IMR-90 (cell line): ENCODE results near the gene SLC2A3.
"Not testable (repeated sequence)": the region's sequence is repeated elsewhere in the genome, so short reads cannot be mapped to it uniquely, and the experiment has no call there.

ENCODE experiments used
- BHLHE40 ChIP-seq: fragments of 150-350 bp; IDR thresholded peaks from 2 replicates; pipeline ENCODE4 v1.6.1; 2016; ENCODE audit warnings: mild to moderate bottlenecking, low read depth, low read length
- CEBPB ChIP-seq: IDR thresholded peaks from 2 replicates; pipeline ENCODE4 v1.6.1; 2012; ENCODE audit warnings: low read depth, low read length, improper control_type of control experiment
- FOS ChIP-seq: fragments of 150-350 bp; IDR thresholded peaks from 2 replicates; pipeline ENCODE4 v1.6.1; 2016; ENCODE audit warnings: low read depth, low read length
- MAFK ChIP-seq: IDR thresholded peaks from 2 replicates; pipeline ENCODE4 v1.6.1; 2012; ENCODE audit warnings: low read depth, low read length, improper control_type of control experiment
- MAZ ChIP-seq: IDR thresholded peaks from 2 replicates; pipeline ENCODE4 v1.6.1; 2012; ENCODE audit warnings: low read depth, mild to moderate bottlenecking, low read length, improper control_type of control experiment, moderate library complexity, borderline replicate concordance
- MXI1 ChIP-seq: IDR thresholded peaks from 2 replicates; pipeline ENCODE4 v1.6.1; 2012; ENCODE audit warnings: low read depth, mild to moderate bottlenecking, low read length, moderate library complexity, borderline replicate concordance
- POLR2A ChIP-seq: IDR thresholded peaks from 2 replicates; pipeline ENCODE4 v1.6.1; 2012; ENCODE audit warnings: mild to moderate bottlenecking, low read depth, low read length
- RAD21 ChIP-seq: IDR thresholded peaks from 2 replicates; pipeline ENCODE4 v1.6.1; 2012; ENCODE audit warnings: low read length, improper control_type of control experiment
- RFX5 ChIP-seq: IDR thresholded peaks from 2 replicates; pipeline ENCODE4 v1.8.0; 2012; ENCODE audit warnings: low read depth, mild to moderate bottlenecking, low read length, moderate library complexity
- SMC3 ChIP-seq: fragments of 150-350 bp; IDR thresholded peaks from 2 replicates; pipeline ENCODE4 v1.6.1; 2016; ENCODE audit warnings: low read depth, mild to moderate bottlenecking, antibody characterized with exemption, low read length, moderate library complexity
- TF ChIP-seq, protein P1 (sequence below): conservative IDR thresholded peaks from 2 replicates; pipeline ENCODE4 v1.5.1; 2012; ENCODE audit warnings: mild to moderate bottlenecking, low read depth, low read length, improper control_type of control experiment
- TF ChIP-seq, protein P2 (sequence below): fragments of 150-350 bp; IDR thresholded peaks from 2 replicates; pipeline ENCODE4 v1.6.1; 2017; ENCODE audit warnings: mild to moderate bottlenecking, antibody characterized with exemption, low read length, low read depth
- TF ChIP-seq, protein P3 (sequence below): fragments of 150-350 bp; IDR thresholded peaks from 2 replicates; pipeline ENCODE4 v1.6.1; 2016; ENCODE audit warnings: low read depth, mild to moderate bottlenecking, low read length, moderate library complexity, borderline replicate concordance

DNA sequence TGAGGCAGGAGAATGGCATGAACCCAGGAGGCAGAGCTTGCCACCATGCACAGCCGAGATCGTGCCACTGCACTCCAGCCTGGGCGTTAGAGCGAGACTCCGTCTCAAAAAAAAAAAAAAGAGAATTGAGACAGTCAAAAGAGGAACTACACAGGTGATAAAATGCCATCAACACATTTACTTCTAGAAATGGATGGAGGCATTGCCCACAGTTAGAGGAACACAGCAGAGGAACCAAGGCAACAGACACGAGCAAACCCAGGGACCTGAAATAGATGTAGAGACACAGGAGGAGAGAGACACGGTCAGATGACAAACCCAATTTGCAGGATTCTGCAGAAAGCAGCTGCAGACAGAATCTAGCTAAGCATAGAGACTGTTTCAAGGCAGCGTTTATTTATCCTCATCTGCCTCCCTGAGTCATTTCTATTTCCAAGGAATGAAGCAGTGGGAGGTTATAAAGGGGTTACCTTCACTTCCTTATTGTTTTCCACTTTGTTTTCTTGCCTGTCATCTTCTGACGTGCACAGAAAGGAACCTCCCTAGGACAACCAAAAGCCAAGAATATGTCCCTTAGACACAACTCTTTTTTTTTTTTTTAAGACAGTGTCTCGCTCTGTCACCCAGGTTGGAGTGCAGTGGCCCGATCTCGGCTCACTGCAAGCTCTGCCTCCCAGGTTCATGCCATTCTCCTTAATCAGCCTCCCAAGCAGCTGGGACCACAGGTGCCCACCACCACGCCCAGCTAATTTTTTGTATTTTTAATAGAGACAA lies 41.6 kb upstream of the SLC2A3 start:
- TF ChIP-seq POLR2A, FOS, SMC3, RAD21, MXI1, RFX5, CEBPB, BHLHE40, MAZ, MAFK: not testable (repeated sequence)
- TF ChIP-seq, protein P1, sequence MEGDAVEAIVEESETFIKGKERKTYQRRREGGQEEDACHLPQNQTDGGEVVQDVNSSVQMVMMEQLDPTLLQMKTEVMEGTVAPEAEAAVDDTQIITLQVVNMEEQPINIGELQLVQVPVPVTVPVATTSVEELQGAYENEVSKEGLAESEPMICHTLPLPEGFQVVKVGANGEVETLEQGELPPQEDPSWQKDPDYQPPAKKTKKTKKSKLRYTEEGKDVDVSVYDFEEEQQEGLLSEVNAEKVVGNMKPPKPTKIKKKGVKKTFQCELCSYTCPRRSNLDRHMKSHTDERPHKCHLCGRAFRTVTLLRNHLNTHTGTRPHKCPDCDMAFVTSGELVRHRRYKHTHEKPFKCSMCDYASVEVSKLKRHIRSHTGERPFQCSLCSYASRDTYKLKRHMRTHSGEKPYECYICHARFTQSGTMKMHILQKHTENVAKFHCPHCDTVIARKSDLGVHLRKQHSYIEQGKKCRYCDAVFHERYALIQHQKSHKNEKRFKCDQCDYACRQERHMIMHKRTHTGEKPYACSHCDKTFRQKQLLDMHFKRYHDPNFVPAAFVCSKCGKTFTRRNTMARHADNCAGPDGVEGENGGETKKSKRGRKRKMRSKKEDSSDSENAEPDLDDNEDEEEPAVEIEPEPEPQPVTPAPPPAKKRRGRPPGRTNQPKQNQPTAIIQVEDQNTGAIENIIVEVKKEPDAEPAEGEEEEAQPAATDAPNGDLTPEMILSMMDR: not testable (repeated sequence)
- TF ChIP-seq, protein P2, sequence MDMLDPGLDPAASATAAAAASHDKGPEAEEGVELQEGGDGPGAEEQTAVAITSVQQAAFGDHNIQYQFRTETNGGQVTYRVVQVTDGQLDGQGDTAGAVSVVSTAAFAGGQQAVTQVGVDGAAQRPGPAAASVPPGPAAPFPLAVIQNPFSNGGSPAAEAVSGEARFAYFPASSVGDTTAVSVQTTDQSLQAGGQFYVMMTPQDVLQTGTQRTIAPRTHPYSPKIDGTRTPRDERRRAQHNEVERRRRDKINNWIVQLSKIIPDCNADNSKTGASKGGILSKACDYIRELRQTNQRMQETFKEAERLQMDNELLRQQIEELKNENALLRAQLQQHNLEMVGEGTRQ: not testable (repeated sequence)
- TF ChIP-seq, protein P3, sequence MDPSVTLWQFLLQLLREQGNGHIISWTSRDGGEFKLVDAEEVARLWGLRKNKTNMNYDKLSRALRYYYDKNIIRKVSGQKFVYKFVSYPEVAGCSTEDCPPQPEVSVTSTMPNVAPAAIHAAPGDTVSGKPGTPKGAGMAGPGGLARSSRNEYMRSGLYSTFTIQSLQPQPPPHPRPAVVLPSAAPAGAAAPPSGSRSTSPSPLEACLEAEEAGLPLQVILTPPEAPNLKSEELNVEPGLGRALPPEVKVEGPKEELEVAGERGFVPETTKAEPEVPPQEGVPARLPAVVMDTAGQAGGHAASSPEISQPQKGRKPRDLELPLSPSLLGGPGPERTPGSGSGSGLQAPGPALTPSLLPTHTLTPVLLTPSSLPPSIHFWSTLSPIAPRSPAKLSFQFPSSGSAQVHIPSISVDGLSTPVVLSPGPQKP: not testable (repeated sequence)
